ENCODE data around the gene CCL7.

- TF ChIP-seq JUNB (CRISPR knock-in tag; conservative IDR thresholded peaks at IDR 0.05) = no peak
- no peak for TF ChIP-seq CTCF (IDR thresholded peaks at IDR 0.05 in 2 of 3, conservative IDR thresholded peaks at IDR 0.05 in 1 of 3; ENCODE audit: insufficient read depth in 2 of 3, low read depth in 1 of 3, low read length in 3 of 3)
- no peak for TF ChIP-seq SIN3A (IDR thresholded peaks at IDR 0.05; ENCODE audit: borderline replicate concordance in 2 of 2, control insufficient read depth in 1 of 2, low read depth in 2 of 2, low read length in 2 of 2)
- TF ChIP-seq, protein P1, sequence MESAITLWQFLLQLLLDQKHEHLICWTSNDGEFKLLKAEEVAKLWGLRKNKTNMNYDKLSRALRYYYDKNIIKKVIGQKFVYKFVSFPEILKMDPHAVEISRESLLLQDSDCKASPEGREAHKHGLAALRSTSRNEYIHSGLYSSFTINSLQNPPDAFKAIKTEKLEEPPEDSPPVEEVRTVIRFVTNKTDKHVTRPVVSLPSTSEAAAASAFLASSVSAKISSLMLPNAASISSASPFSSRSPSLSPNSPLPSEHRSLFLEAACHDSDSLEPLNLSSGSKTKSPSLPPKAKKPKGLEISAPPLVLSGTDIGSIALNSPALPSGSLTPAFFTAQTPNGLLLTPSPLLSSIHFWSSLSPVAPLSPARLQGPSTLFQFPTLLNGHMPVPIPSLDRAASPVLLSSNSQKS (CRISPR knock-in tag; IDR thresholded peaks at IDR 0.05) = no peak
- TF ChIP-seq REST (IDR thresholded peaks at IDR 0.05; ENCODE audit: borderline replicate concordance) = no peak
- no peak for TF ChIP-seq REST (CRISPR knock-in tag; IDR thresholded peaks at IDR 0.05; ENCODE audit: low read depth)
- TF ChIP-seq, protein P2, sequence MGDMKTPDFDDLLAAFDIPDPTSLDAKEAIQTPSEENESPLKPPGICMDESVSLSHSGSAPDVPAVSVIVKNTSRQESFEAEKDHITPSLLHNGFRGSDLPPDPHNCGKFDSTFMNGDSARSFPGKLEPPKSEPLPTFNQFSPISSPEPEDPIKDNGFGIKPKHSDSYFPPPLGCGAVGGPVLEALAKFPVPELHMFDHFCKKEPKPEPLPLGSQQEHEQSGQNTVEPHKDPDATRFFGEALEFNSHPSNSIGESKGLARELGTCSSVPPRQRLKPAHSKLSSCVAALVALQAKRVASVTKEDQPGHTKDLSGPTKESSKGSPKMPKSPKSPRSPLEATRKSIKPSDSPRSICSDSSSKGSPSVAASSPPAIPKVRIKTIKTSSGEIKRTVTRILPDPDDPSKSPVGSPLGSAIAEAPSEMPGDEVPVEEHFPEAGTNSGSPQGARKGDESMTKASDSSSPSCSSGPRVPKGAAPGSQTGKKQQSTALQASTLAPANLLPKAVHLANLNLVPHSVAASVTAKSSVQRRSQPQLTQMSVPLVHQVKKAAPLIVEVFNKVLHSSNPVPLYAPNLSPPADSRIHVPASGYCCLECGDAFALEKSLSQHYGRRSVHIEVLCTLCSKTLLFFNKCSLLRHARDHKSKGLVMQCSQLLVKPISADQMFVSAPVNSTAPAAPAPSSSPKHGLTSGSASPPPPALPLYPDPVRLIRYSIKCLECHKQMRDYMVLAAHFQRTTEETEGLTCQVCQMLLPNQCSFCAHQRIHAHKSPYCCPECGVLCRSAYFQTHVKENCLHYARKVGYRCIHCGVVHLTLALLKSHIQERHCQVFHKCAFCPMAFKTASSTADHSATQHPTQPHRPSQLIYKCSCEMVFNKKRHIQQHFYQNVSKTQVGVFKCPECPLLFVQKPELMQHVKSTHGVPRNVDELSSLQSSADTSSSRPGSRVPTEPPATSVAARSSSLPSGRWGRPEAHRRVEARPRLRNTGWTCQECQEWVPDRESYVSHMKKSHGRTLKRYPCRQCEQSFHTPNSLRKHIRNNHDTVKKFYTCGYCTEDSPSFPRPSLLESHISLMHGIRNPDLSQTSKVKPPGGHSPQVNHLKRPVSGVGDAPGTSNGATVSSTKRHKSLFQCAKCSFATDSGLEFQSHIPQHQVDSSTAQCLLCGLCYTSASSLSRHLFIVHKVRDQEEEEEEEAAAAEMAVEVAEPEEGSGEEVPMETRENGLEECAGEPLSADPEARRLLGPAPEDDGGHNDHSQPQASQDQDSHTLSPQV (IDR thresholded peaks at IDR 0.05) = no peak
- TF ChIP-seq TEAD1 (CRISPR knock-in tag; IDR thresholded peaks at IDR 0.05) = no peak
- no peak for TF ChIP-seq TCF7 (IDR thresholded peaks at IDR 0.05; ENCODE audit: borderline replicate concordance)
- TF ChIP-seq RB1 (IDR thresholded peaks at IDR 0.05; ENCODE audit: low read depth) = no peak
- no peak for TF ChIP-seq MYC (IDR thresholded peaks at IDR 0.05; ENCODE audit: low read depth, low read length)
- no peak for TF ChIP-seq MYC (CRISPR knock-in tag; IDR thresholded peaks at IDR 0.05; ENCODE audit: borderline replicate concordance, low read depth)
- no peak for TF ChIP-seq ZNF174 (CRISPR knock-in tag; IDR thresholded peaks at IDR 0.05)
- no peak for TF ChIP-seq ZNF133 (CRISPR knock-in tag; IDR thresholded peaks at IDR 0.05)
- TF ChIP-seq TEAD2 (tag; IDR thresholded peaks at IDR 0.05) = no peak
- no peak for TF ChIP-seq EP300 (IDR thresholded peaks at IDR 0.05; ENCODE audit: low read length)
These were observed 29.0 kb downstream of the CCL7 start for GRCh38 chr17:34299027-34299426.
